IMR-90 (cell line): ENCODE measurements around the gene RBFOX1. TPM values are rescaled to one million over a fixed set of nuclear protein-coding genes. Genes with fewer than 3 reads are reported as not detected.

ENCODE experiments used
- ATAC-seq: fragments of 200-7000 bp; cut with Tn5 transposase; 2 replicates; pipeline ENCODE4 v1.9.1; 2020; ENCODE audit warnings: low read depth, mild to moderate bottlenecking, moderate library complexity
- BruUV-seq: library from RNA; stranded (reverse); fragments of 400-500 nt; replicated peaks from 2 replicates; lab custom pipeline; 2021; lab: Mats Ljungman, UMichigan
- CTCF ChIA-PET: fragments of 300-600 bp; formaldehyde crosslinking; extraction: SDS; loops from one replicate; lab custom pipeline; 2021; ENCODE audit warnings: antibody characterized with exemption; lab: Yijun Ruan, JAX
- POLR2A ChIA-PET: fragments of 300-600 bp; sonication (Branson Sonifier 250); formaldehyde crosslinking; loops from one replicate; lab custom pipeline; 2022; ENCODE audit warnings: antibody characterized with exemption; ENCODE audit not compliant: unreplicated experiment; lab: Charles Lee
- DNase-seq: peaks from one replicate; pipeline ENCODE4 v3.0.0; 2013
- H2AFZ ChIP-seq: replicated peaks from 2 replicates; pipeline ENCODE3; 2013; ENCODE audit warnings: low read length, mild to moderate bottlenecking; ENCODE audit not compliant: poor library complexity
- H2AK5ac ChIP-seq: 2 replicates; pipeline ENCODE4 v1.6.1; 2013; ENCODE audit warnings: low read depth, low read length, inconsistent platforms
- H2AK9ac ChIP-seq: replicated peaks from 2 replicates; pipeline ENCODE3; 2013; ENCODE audit warnings: mild to moderate bottlenecking, low read depth, low read length, moderate library complexity; ENCODE audit not compliant: poor library complexity
- H2BK120ac ChIP-seq: 2 replicates; pipeline ENCODE4 v1.6.1; 2013; ENCODE audit warnings: low read depth, low read length, inconsistent platforms
- H2BK15ac ChIP-seq: 3 replicates; pipeline ENCODE4 v1.6.1; 2013; ENCODE audit warnings: low read depth, low read length, inconsistent platforms
- H2BK20ac ChIP-seq: 2 replicates; pipeline ENCODE4 v1.6.1; 2013; ENCODE audit warnings: low read depth, mild to moderate bottlenecking, inconsistent platforms, low read length, moderate library complexity
- H2BK5ac ChIP-seq: 2 replicates; pipeline ENCODE4 v1.6.1; 2013; ENCODE audit warnings: mild to moderate bottlenecking, low read depth, low read length, inconsistent platforms; ENCODE audit not compliant: poor library complexity, severe bottlenecking
- H3K14ac ChIP-seq: replicated peaks from 2 replicates; pipeline ENCODE4 v1.6.1; 2013; ENCODE audit warnings: low read depth, low read length, inconsistent platforms
- H3K18ac ChIP-seq: 2 replicates; pipeline ENCODE4 v1.6.1; 2013; ENCODE audit warnings: low read depth, low read length, control low read depth
- H3K23ac ChIP-seq: 2 replicates; pipeline ENCODE4 v1.6.1; 2013; ENCODE audit warnings: low read depth, low read length, inconsistent platforms
- H3K27ac ChIP-seq: 2 replicates; pipeline ENCODE4 v1.5.1; 2013; ENCODE audit warnings: mild to moderate bottlenecking, control low read depth, low read length; ENCODE audit not compliant: insufficient read depth
- H3K27me3 ChIP-seq: 2 replicates; pipeline ENCODE4 v1.6.1; 2013; ENCODE audit warnings: low read length; ENCODE audit not compliant: control insufficient read depth, insufficient read depth
- H3K36me3 ChIP-seq: 2 replicates; pipeline ENCODE4 v1.6.1; 2013; ENCODE audit warnings: low read length, mixed read lengths; ENCODE audit not compliant: control insufficient read depth, insufficient read depth
- H3K4ac ChIP-seq: 2 replicates; pipeline ENCODE4 v1.6.1; 2013; ENCODE audit warnings: low read depth, low read length, inconsistent platforms
- H3K4me1 ChIP-seq: 2 replicates; pipeline ENCODE4 v1.6.1; 2013; ENCODE audit warnings: low read length, mixed read lengths; ENCODE audit not compliant: control insufficient read depth, insufficient read depth
- H3K4me2 ChIP-seq: 2 replicates; pipeline ENCODE4 v1.6.1; 2013; ENCODE audit warnings: low read depth, mild to moderate bottlenecking, control low read depth, low read length, moderate library complexity
- H3K4me3 ChIP-seq: 2 replicates; pipeline ENCODE4 v1.5.1; 2013; ENCODE audit warnings: low read depth, mild to moderate bottlenecking, control low read depth, low read length, moderate library complexity; ENCODE audit not compliant: insufficient read depth
- H3K56ac ChIP-seq: 2 replicates; pipeline ENCODE4 v1.6.1; 2013; ENCODE audit warnings: low read length, inconsistent platforms; ENCODE audit not compliant: insufficient read depth; ENCODE audit errors: extremely low read depth
- H3K79me1 ChIP-seq, 2 experiments: 2 replicates each; pipeline ENCODE4 v1.6.1; 2013; ENCODE audit warnings: low read length in 2 of 2, inconsistent platforms in 1 of 2, low read depth in 1 of 2
- H3K9ac ChIP-seq: 2 replicates; pipeline ENCODE4 v1.6.1; 2013; ENCODE audit warnings: low read depth, low read length, control low read depth
- H3K9me1 ChIP-seq: 2 replicates; pipeline ENCODE4 v1.6.1; 2013; ENCODE audit warnings: low read length, inconsistent platforms; ENCODE audit not compliant: insufficient read depth
- H3K9me3 ChIP-seq: 2 replicates; pipeline ENCODE4 v1.6.1; 2013; ENCODE audit warnings: low read length; ENCODE audit not compliant: control insufficient read depth, insufficient read depth
- H4K20me1 ChIP-seq: 2 replicates; pipeline ENCODE4 v1.6.1; 2013; ENCODE audit warnings: low read length, inconsistent platforms; ENCODE audit not compliant: insufficient read depth
- H4K5ac ChIP-seq: 2 replicates; pipeline ENCODE4 v1.6.1; 2013; ENCODE audit warnings: mild to moderate bottlenecking, low read depth, low read length, control low read depth
- H4K8ac ChIP-seq, 2 experiments: 2 replicates each; pipeline ENCODE4 v1.6.1; 2013; ENCODE audit warnings: low read depth in 2 of 2, low read length in 2 of 2, control low read depth in 1 of 2, inconsistent platforms in 1 of 2
- H4K91ac ChIP-seq: 2 replicates; pipeline ENCODE4 v1.6.1; 2013; ENCODE audit warnings: low read depth, low read length, inconsistent platforms; ENCODE audit not compliant: insufficient read depth
- BHLHE40 ChIP-seq: fragments of 150-350 bp; IDR thresholded peaks from 2 replicates; pipeline ENCODE4 v1.6.1; 2016; ENCODE audit warnings: mild to moderate bottlenecking, low read depth, low read length
- CEBPB ChIP-seq: IDR thresholded peaks from 2 replicates; pipeline ENCODE4 v1.6.1; 2012; ENCODE audit warnings: low read depth, low read length, improper control_type of control experiment
- CHD1 ChIP-seq: IDR thresholded peaks from 2 replicates; pipeline ENCODE4 v1.6.1; 2012; ENCODE audit warnings: low read depth, low read length, improper control_type of control experiment
- FOS ChIP-seq: fragments of 150-350 bp; IDR thresholded peaks from 2 replicates; pipeline ENCODE4 v1.6.1; 2016; ENCODE audit warnings: low read depth, low read length
- MAFK ChIP-seq: IDR thresholded peaks from 2 replicates; pipeline ENCODE4 v1.6.1; 2012; ENCODE audit warnings: low read depth, low read length, improper control_type of control experiment
- MAZ ChIP-seq: IDR thresholded peaks from 2 replicates; pipeline ENCODE4 v1.6.1; 2012; ENCODE audit warnings: low read depth, mild to moderate bottlenecking, low read length, improper control_type of control experiment, moderate library complexity, borderline replicate concordance
- MXI1 ChIP-seq: IDR thresholded peaks from 2 replicates; pipeline ENCODE4 v1.6.1; 2012; ENCODE audit warnings: low read depth, mild to moderate bottlenecking, low read length, moderate library complexity, borderline replicate concordance
- NFE2L2 ChIP-seq: fragments of 150-350 bp; IDR thresholded peaks from 2 replicates; pipeline ENCODE4 v1.6.1; 2016; ENCODE audit warnings: low read depth, mild to moderate bottlenecking, low read length
- POLR2A ChIP-seq: IDR thresholded peaks from 2 replicates; pipeline ENCODE4 v1.6.1; 2012; ENCODE audit warnings: mild to moderate bottlenecking, low read depth, low read length
- RAD21 ChIP-seq: IDR thresholded peaks from 2 replicates; pipeline ENCODE4 v1.6.1; 2012; ENCODE audit warnings: low read length, improper control_type of control experiment
- RCOR1 ChIP-seq: IDR thresholded peaks from 2 replicates; pipeline ENCODE4 v1.6.1; 2012; ENCODE audit warnings: mild to moderate bottlenecking, low read length, improper control_type of control experiment; ENCODE audit not compliant: insufficient replicate concordance
- RFX5 ChIP-seq: IDR thresholded peaks from 2 replicates; pipeline ENCODE4 v1.8.0; 2012; ENCODE audit warnings: low read depth, mild to moderate bottlenecking, low read length, moderate library complexity
- SMC3 ChIP-seq: fragments of 150-350 bp; IDR thresholded peaks from 2 replicates; pipeline ENCODE4 v1.6.1; 2016; ENCODE audit warnings: low read depth, mild to moderate bottlenecking, antibody characterized with exemption, low read length, moderate library complexity
- WGBS, 2 experiments: methylation state at CpG; one replicate each; pipeline versions ENCODE4 v1.1.5 to v1.1.7; 2013; ENCODE audit warnings: missing lambda C conversion rate in 2 of 2; ENCODE audit not compliant: insufficient read length in 1 of 2; ENCODE audit errors: extremely low coverage in 2 of 2; 5-methylcytosine and 5-hydroxymethylcytosine counted together
- dilution Hi-C: fragments of 300-500 bp; cut with HindIII; formaldehyde crosslinking; loops from one replicate; pipeline ENCODE4 v1.14.3; 2018; ENCODE audit warnings: low sequenced_read_pairs; ENCODE audit not compliant: unreplicated experiment
- in situ Hi-C: fragments of 300-500 bp; cut with MboI; formaldehyde crosslinking; loops from 3 replicates; pipeline ENCODE4 v1.14.3; 2019; ENCODE audit warnings: low sequenced_read_pairs, inconsistent platforms, mixed read lengths
- intact Hi-C: fragments of 100-400 bp; cut with micrococcal nuclease; formaldehyde crosslinking; loops from 2 replicates; pipeline ENCODE4 v1.10.0; 2022
- polyA plus RNA-seq, 3 experiments: library from polyadenylated mRNA; depleted of rRNA; stranded (reverse); fragments of >200 nt; gene quantifications; 2 replicates each; pipeline ENCODE4 v1.2.3, GENCODE V29; 2012; ENCODE audit warnings: low replicate concordance in 1 of 3
- total RNA-seq: library from RNA; depleted of rRNA; stranded (reverse); fragments of >200 nt; gene quantifications from 2 replicates; pipeline ENCODE4 v1.2.3, GENCODE V29; 2012
- TF ChIP-seq, protein P1 (sequence below): fragments of 150-350 bp; IDR thresholded peaks from 2 replicates; pipeline ENCODE4 v1.6.1; 2017; ENCODE audit warnings: mild to moderate bottlenecking, antibody characterized with exemption, low read length, low read depth
- TF ChIP-seq, protein P2 (sequence below): conservative IDR thresholded peaks from 2 replicates; pipeline ENCODE4 v1.5.1; 2012; ENCODE audit warnings: mild to moderate bottlenecking, low read depth, low read length, improper control_type of control experiment
- TF ChIP-seq, protein P3 (sequence below): fragments of 150-350 bp; IDR thresholded peaks from 2 replicates; pipeline ENCODE4 v1.6.1; 2016; ENCODE audit warnings: low read depth, mild to moderate bottlenecking, low read length, moderate library complexity, borderline replicate concordance

RBFOX1 gene
- total and polyA plus RNA-seq, 2 of the 4 experiments (the other 2 are of a cell fraction): not detected

DNA sequence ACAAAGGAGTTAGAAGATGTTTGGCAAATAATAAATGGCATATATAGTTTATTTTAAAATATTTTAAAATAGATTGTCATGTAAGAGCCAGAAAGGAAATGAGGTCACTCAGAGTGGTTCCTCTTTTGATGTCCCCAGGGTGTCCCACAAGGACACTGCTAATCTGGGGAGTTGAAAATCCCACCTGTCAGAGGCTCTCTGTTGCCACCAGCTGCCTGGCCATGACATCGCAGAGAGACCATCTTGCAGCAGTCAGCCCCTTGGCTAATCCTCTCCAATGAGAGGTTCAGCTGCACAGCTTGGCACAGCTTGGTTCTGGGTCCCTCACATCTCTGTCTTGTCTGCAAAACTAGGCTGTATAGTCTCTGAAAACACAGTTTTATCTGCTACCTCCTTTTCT lies 11.0 kb upstream of the RBFOX1 start:
- H3K4me2 ChIP-seq: no peak overlapping the region
- H3K36me3 ChIP-seq: no peaks in the 10 kb centered on the region
- peaks cover 22% of the 10 kb centered on the region for H3K9me3 ChIP-seq
- no peak overlapping the region for H2AFZ ChIP-seq
- H2AK5ac ChIP-seq: no peak overlapping the region
- in situ Hi-C loops (no loop called here), intact Hi-C loops (no loop called here), dilution Hi-C loops (no loop called here)
- no peak overlapping the region for H3K56ac ChIP-seq
- no peaks in the 10 kb centered on the region for H4K20me1 ChIP-seq
- DNase-seq (no peak), ATAC-seq (no peak)
- BruUV-seq: no TSS peak
- H3K9ac ChIP-seq: no peak overlapping the region
- CTCF ChIA-PET: no interaction called here
- no peak overlapping the region for H4K91ac ChIP-seq
- TF ChIP-seq MXI1 (no peak), RFX5 (no peak), RCOR1 (no peak), NFE2L2 (no peak), CEBPB (no peak), BHLHE40 (no peak), MAFK (no peak), CHD1 (no peak), POLR2A (no peak), MAZ (no peak), SMC3 (no peak), FOS (no peak), RAD21 (no peak)
- TF ChIP-seq, protein P1, sequence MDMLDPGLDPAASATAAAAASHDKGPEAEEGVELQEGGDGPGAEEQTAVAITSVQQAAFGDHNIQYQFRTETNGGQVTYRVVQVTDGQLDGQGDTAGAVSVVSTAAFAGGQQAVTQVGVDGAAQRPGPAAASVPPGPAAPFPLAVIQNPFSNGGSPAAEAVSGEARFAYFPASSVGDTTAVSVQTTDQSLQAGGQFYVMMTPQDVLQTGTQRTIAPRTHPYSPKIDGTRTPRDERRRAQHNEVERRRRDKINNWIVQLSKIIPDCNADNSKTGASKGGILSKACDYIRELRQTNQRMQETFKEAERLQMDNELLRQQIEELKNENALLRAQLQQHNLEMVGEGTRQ: no peak
- TF ChIP-seq, protein P2, sequence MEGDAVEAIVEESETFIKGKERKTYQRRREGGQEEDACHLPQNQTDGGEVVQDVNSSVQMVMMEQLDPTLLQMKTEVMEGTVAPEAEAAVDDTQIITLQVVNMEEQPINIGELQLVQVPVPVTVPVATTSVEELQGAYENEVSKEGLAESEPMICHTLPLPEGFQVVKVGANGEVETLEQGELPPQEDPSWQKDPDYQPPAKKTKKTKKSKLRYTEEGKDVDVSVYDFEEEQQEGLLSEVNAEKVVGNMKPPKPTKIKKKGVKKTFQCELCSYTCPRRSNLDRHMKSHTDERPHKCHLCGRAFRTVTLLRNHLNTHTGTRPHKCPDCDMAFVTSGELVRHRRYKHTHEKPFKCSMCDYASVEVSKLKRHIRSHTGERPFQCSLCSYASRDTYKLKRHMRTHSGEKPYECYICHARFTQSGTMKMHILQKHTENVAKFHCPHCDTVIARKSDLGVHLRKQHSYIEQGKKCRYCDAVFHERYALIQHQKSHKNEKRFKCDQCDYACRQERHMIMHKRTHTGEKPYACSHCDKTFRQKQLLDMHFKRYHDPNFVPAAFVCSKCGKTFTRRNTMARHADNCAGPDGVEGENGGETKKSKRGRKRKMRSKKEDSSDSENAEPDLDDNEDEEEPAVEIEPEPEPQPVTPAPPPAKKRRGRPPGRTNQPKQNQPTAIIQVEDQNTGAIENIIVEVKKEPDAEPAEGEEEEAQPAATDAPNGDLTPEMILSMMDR: no peak
- TF ChIP-seq, protein P3, sequence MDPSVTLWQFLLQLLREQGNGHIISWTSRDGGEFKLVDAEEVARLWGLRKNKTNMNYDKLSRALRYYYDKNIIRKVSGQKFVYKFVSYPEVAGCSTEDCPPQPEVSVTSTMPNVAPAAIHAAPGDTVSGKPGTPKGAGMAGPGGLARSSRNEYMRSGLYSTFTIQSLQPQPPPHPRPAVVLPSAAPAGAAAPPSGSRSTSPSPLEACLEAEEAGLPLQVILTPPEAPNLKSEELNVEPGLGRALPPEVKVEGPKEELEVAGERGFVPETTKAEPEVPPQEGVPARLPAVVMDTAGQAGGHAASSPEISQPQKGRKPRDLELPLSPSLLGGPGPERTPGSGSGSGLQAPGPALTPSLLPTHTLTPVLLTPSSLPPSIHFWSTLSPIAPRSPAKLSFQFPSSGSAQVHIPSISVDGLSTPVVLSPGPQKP: no peak
- H2AK9ac ChIP-seq: no peak overlapping the region
- POLR2A ChIA-PET: no interaction called here
- H4K8ac ChIP-seq: no peak overlapping the region
- H3K4ac ChIP-seq: no peak overlapping the region
- H2BK20ac ChIP-seq: no peak overlapping the region
- H3K23ac ChIP-seq: no peak overlapping the region
- no peak overlapping the region for H4K5ac ChIP-seq
- no peak overlapping the region for H3K14ac ChIP-seq
- no peak overlapping the region for H3K4me3 ChIP-seq
- no peak overlapping the region for H3K18ac ChIP-seq
- no peaks in the 10 kb centered on the region for H3K9me1 ChIP-seq
- H3K27me3 ChIP-seq: no peaks in the 10 kb centered on the region
- H3K27ac ChIP-seq: no peak overlapping the region
- no peak overlapping the region for H2BK5ac ChIP-seq
- no peaks in the 10 kb centered on the region for H3K4me1 ChIP-seq
- 25% methylated on average over 1 of the region's 1 CpG; no CpG with 5 or more reads in 1 of the 2 experiments for WGBS, 2 experiments
- no peak overlapping the region for H2BK120ac ChIP-seq
- H2BK15ac ChIP-seq: no peak overlapping the region
- no peaks in the 10 kb centered on the region for H3K79me1 ChIP-seq
